GM06990 (cell line): ENCODE results near the gene HDAC3.

Experiments
- DNase-seq: peaks from one replicate; pipeline ENCODE4 v3.0.0-alpha.2; 2011; ENCODE audit not compliant: insufficient read length; ENCODE audit errors: extremely low read depth
- H3K27me3 ChIP-seq: replicated peaks from 2 replicates; pipeline ENCODE4 v1.6.0; 2011; ENCODE audit warnings: low read length; ENCODE audit not compliant: control insufficient read depth, insufficient read depth
- H3K36me3 ChIP-seq: 2 replicates; pipeline ENCODE4 v1.5.1; 2011; ENCODE audit warnings: low read length; ENCODE audit not compliant: control insufficient read depth, insufficient read depth
- H3K4me3 ChIP-seq: replicated peaks from 2 replicates; pipeline ENCODE4 v1.5.1; 2011; ENCODE audit warnings: low read depth, mild to moderate bottlenecking, control low read depth, low read length
- CTCF ChIP-seq: IDR thresholded peaks from 2 replicates; pipeline ENCODE4 v1.5.1; 2011; ENCODE audit warnings: low read length, control low read depth, mild to moderate bottlenecking, inconsistent platforms; ENCODE audit not compliant: insufficient read depth, poor library complexity, severe bottlenecking

The HDAC3 gene

GRCh38 chr5:141608046-141608445 is 28.6 kb downstream of the HDAC3 start:
- no peak overlapping the region for H3K4me3 ChIP-seq
- no peaks in the 10 kb centered on the region for H3K27me3 ChIP-seq
- no peaks in the 10 kb centered on the region for H3K36me3 ChIP-seq
- TF ChIP-seq CTCF: no peak
- DNase-seq: no peak

GRCh38 chr5:141605523-141606277 is 30.9 kb downstream of the HDAC3 start:
- TF ChIP-seq CTCF: no peak
- no peaks in the 10 kb centered on the region for H3K27me3 ChIP-seq
- no peaks in the 10 kb centered on the region for H3K36me3 ChIP-seq
- DNase-seq: peak; percentile 71
- peak overlapping the region; percentile 45 for H3K4me3 ChIP-seq

GRCh38 chr5:141603923-141604717 is 32.5 kb downstream of the HDAC3 start:
- no peak overlapping the region for H3K4me3 ChIP-seq
- no peaks in the 10 kb centered on the region for H3K27me3 ChIP-seq
- TF ChIP-seq CTCF: no peak
- no peaks in the 10 kb centered on the region for H3K36me3 ChIP-seq
- no peak for DNase-seq

DNA sequence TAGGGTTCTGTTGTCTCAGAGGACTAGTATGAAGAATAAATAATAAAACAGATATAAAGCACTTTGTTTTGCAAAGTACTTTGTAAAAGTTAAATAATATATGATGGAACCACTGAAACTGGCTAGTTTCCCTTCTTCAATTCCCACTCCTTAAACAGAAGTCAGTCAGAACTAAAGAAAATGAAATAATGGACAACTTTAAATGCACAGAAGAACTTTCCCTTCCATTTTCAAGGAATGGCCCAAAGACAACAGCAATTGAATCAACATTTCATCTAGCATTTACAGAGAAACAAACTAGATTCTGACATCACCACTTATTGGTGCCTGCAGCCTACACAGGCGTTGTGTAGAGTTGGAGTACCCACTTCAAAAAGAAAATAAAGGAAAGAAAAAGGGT is 34.0 kb downstream of the HDAC3 start:
- no peak overlapping the region for H3K4me3 ChIP-seq
- no peaks in the 10 kb centered on the region for H3K27me3 ChIP-seq
- H3K36me3 ChIP-seq: no peaks in the 10 kb centered on the region
- no peak for TF ChIP-seq CTCF
- DNase-seq: no peak

DNA sequence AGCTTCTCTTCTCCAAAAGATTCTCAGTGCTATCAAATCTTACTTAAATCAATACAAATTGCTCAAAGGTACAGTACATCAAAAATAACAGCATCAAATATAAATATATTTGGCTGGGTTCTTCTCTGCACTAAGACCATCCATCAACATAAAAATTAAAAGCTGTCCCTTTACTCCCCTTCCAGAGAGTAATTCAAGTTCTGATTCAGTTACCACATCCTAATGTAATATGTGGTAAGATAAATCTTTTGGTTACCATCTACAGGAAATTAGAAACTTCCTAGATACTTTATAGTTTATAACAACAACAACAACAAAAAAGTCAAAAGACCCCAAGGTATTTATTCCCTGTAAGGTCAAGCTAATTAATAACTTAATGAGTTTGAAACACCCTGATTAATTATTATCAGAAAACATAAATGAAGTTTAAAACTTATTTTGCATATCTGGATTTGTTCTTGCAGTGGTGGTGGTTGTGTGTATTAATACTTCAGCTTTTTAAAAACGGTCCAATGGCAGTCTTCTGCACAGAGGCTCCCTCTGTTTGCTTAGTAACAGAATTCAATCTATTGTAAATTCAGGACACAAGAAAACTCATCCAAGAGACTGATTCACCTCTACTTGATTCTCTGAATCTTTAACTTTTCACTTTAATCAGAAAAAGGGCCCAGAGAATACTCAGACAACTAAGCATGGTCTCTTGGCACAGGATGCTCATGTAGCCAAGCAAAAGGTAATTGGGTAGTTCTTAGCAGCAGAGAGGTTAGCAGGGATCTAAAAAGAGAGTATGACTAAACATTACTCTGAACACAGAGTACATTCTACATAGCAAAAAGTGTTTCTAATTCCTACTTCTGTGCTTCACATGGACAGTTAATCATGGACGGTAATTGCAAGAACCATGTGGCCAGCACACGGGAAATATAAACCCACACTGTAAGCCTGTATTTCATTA is 38.0 kb downstream of the HDAC3 start:
- no peak overlapping the region for H3K4me3 ChIP-seq
- DNase-seq: no peak
- no peaks in the 10 kb centered on the region for H3K27me3 ChIP-seq
- no peak for TF ChIP-seq CTCF
- peaks cover 3% of the 10 kb centered on the region for H3K36me3 ChIP-seq
